GM23338 (cell line): ENCODE data around the gene EXOC4.

ENCODE experiments used
- CTCF ChIP-seq, 2 experiments: fragments of 200-600 bp in 1 of 2; sonication (generic) in 1 of 2; conservative IDR thresholded peaks; 2 replicates each; pipeline versions ENCODE4 v1.5.1 to v1.6.1; 2016 to 2017; ENCODE audit warnings: antibody characterized with exemption in 2 of 2, low read depth in 2 of 2, mild to moderate bottlenecking in 2 of 2, moderate library complexity in 1 of 2
- EZH2 ChIP-seq: fragments of 200-600 bp; sonication (generic); IDR thresholded peaks from one replicate; pipeline ENCODE4 v1.8.0; 2017; ENCODE audit warnings: antibody characterized with exemption, mild to moderate bottlenecking, low read depth; ENCODE audit not compliant: unreplicated experiment
- EZH2phosphoT487 ChIP-seq: fragments of 200-600 bp; sonication (generic); IDR thresholded peaks from one replicate; pipeline ENCODE4 v1.8.1; 2018; ENCODE audit warnings: antibody characterized with exemption; ENCODE audit not compliant: unreplicated experiment
- JUNB ChIP-seq: IDR thresholded peaks from one replicate; pipeline ENCODE4 v1.6.1; 2016; ENCODE audit warnings: antibody characterized with exemption; ENCODE audit not compliant: unreplicated experiment
- POLR2AphosphoS5 ChIP-seq: IDR thresholded peaks from 2 replicates; pipeline ENCODE4 v1.6.1; 2016; ENCODE audit warnings: antibody characterized with exemption, low read depth
- TF ChIP-seq, protein P1 (sequence below): IDR thresholded peaks from one replicate; pipeline ENCODE4 v1.6.1; 2018; ENCODE audit warnings: antibody characterized with exemption; ENCODE audit not compliant: unreplicated experiment

DNA sequence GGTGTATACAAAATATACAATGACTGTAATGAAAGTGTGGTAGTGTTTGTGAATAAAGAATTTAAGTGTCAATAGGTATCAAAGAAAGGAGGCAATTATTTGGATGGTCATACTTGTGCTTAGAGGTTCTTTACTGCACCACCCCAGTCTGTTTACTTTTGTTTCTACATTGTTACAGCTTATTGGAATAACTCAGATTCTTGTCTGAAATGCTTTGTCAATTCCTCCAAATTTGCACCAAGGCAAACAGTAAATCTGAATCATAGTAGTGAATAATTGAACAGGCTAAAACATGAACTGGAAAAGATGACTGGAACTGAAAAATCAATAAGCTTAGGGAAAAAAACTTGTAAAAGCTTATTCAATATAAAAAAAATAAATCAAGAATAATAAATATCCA is 319.2 kb downstream of the EXOC4 start:
- TF ChIP-seq EZH2 (no peak), CTCF (conservative IDR thresholded peaks at IDR 0.05; ENCODE audit: low read depth in 2 of 2) (no peak), POLR2AphosphoS5 (no peak), EZH2phosphoT487 (no peak), JUNB (no peak)
- TF ChIP-seq, protein P1, sequence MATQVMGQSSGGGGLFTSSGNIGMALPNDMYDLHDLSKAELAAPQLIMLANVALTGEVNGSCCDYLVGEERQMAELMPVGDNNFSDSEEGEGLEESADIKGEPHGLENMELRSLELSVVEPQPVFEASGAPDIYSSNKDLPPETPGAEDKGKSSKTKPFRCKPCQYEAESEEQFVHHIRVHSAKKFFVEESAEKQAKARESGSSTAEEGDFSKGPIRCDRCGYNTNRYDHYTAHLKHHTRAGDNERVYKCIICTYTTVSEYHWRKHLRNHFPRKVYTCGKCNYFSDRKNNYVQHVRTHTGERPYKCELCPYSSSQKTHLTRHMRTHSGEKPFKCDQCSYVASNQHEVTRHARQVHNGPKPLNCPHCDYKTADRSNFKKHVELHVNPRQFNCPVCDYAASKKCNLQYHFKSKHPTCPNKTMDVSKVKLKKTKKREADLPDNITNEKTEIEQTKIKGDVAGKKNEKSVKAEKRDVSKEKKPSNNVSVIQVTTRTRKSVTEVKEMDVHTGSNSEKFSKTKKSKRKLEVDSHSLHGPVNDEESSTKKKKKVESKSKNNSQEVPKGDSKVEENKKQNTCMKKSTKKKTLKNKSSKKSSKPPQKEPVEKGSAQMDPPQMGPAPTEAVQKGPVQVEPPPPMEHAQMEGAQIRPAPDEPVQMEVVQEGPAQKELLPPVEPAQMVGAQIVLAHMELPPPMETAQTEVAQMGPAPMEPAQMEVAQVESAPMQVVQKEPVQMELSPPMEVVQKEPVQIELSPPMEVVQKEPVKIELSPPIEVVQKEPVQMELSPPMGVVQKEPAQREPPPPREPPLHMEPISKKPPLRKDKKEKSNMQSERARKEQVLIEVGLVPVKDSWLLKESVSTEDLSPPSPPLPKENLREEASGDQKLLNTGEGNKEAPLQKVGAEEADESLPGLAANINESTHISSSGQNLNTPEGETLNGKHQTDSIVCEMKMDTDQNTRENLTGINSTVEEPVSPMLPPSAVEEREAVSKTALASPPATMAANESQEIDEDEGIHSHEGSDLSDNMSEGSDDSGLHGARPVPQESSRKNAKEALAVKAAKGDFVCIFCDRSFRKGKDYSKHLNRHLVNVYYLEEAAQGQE: no peak
